ENCODE measurements around the gene MRC2.
"Not testable (repeated sequence)": the region's sequence is repeated elsewhere in the genome, so short reads cannot be mapped to it uniquely, and the experiment has no call there.

GRCh38 chr17:62691589-62691915 is 64.1 kb downstream of the MRC2 start:
- not testable (repeated sequence) for TF ChIP-seq CTCF (IDR thresholded peaks at IDR 0.05; ENCODE audit: poor library complexity); EZH2 (IDR thresholded peaks at IDR 0.05; ENCODE audit: borderline replicate concordance)

All from hepatocyte (in vitro differentiated cells).